SK-N-SH (cell line): ENCODE results near the gene ZNF521.

Source experiments
- CHD2 ChIP-seq: fragments of 150-350 bp; IDR thresholded peaks from 2 replicates; pipeline ENCODE4 v1.6.1; 2018; ENCODE audit warnings: low read length; ENCODE audit not compliant: partially characterized antibody
- CTCF ChIP-seq: fragments of 200-600 bp; sonication (generic); IDR thresholded peaks from 2 replicates; pipeline ENCODE4 v1.6.1; 2017; ENCODE audit warnings: antibody characterized with exemption, mild to moderate bottlenecking, moderate library complexity
- ELF1 ChIP-seq: IDR thresholded peaks from 2 replicates; pipeline ENCODE4 v1.4.0; 2012
- MAX ChIP-seq: IDR thresholded peaks from 2 replicates; pipeline ENCODE4 v1.4.0; 2012; ENCODE audit warnings: low read depth
- PBX3 ChIP-seq: IDR thresholded peaks from 2 replicates; pipeline ENCODE4; 2012
- POLR2AphosphoS5 ChIP-seq: IDR thresholded peaks from 2 replicates; pipeline ENCODE4 v1.6.1; 2012; ENCODE audit warnings: low read depth, low read length
- RCOR1 ChIP-seq: fragments of 150-350 bp; IDR thresholded peaks from 2 replicates; pipeline ENCODE4 v1.6.1; 2017; ENCODE audit warnings: antibody characterized with exemption, low read length
- REST ChIP-seq: IDR thresholded peaks from 2 replicates; pipeline ENCODE4 v1.6.1; 2012; ENCODE audit warnings: mild to moderate bottlenecking, low read depth, low read length, moderate library complexity
- TAF1 ChIP-seq: IDR thresholded peaks from 2 replicates; pipeline ENCODE4 v1.6.1; 2012; ENCODE audit warnings: low read depth, mild to moderate bottlenecking, low read length, moderate library complexity, borderline replicate concordance
- YY1 ChIP-seq: IDR thresholded peaks from 2 replicates; pipeline ENCODE4 v1.4.0; 2012; ENCODE audit warnings: low read depth, mild to moderate bottlenecking

GRCh38 chr18:25262920-25263319 lies 89.0 kb downstream of the ZNF521 start:
- TF ChIP-seq TAF1, result no peak
- no peak for TF ChIP-seq CTCF
- TF ChIP-seq REST, result no peak
- no peak for TF ChIP-seq POLR2AphosphoS5
- no peak for TF ChIP-seq MAX
- TF ChIP-seq RCOR1, result no peak
- no peak for TF ChIP-seq YY1
- no peak for TF ChIP-seq CHD2
- no peak for TF ChIP-seq PBX3
- no peak for TF ChIP-seq ELF1
